GM12878 (cell line): ENCODE data around the gene XPO6. TPM values are rescaled to one million over a fixed set of nuclear protein-coding genes. Genes with fewer than 3 reads are reported as not detected.

ENCODE experiments used
- ATAC-seq: fragments of 200-7000 bp; cut with Tn5 transposase; 3 replicates; pipeline ENCODE4 v1.9.1; 2020; ENCODE audit warnings: mild to moderate bottlenecking, moderate library complexity
- BruUV-seq: library from RNA; stranded (reverse); fragments of 400-500 nt; replicated peaks from 2 replicates; lab custom pipeline; 2021; lab: Mats Ljungman, UMichigan
- CTCF ChIA-PET: fragments of 300-600 bp; sonication (Branson Sonifier 250); formaldehyde crosslinking; extraction: SDS; loops from one replicate; lab custom pipeline; 2021; ENCODE audit warnings: inconsistent platforms; lab: Yijun Ruan, JAX
- POLR2A ChIA-PET: fragments of 350-600 bp; formaldehyde crosslinking; extraction: SDS; loops from one replicate; lab custom pipeline; 2021; ENCODE audit warnings: inconsistent platforms; lab: Charles Lee
- RAD21 ChIA-PET: fragments of 300-600 bp; sonication (Branson Sonifier 250); formaldehyde crosslinking; loops from one replicate; lab custom pipeline; 2023; ENCODE audit warnings: antibody characterized with exemption; ENCODE audit not compliant: unreplicated experiment; lab: Charles Lee
- SMC1A ChIA-PET: fragments of 300-600 bp; sonication (Branson Sonifier 250); formaldehyde crosslinking; loops from one replicate; lab custom pipeline; 2023; ENCODE audit not compliant: unreplicated experiment, uncharacterized antibody; lab: Charles Lee
- DNase-seq: peaks from one replicate; pipeline ENCODE4 v3.0.0-alpha.2; 2011; ENCODE audit warnings: low read depth, low spot score
- FAIRE-seq: peaks from 3 replicates; lab custom pipeline; 2011; peaks lifted over from hg19 to GRCh38; lab: Jason Lieb, UNC
- H2AFZ ChIP-seq: 2 replicates; pipeline ENCODE4 v1.6.0; 2011; ENCODE audit warnings: low read depth, low read length, control low read depth; ENCODE audit not compliant: control insufficient read depth
- H3K27ac ChIP-seq: 2 replicates; pipeline ENCODE4 v1.5.1; 2011; ENCODE audit warnings: control low read depth; ENCODE audit not compliant: control insufficient read depth, insufficient read depth
- H3K27me3 ChIP-seq, 2 experiments: replicated peaks in 1 of 2; 2 replicates each; pipeline versions ENCODE4 v1.6.0 to v1.6.1; 2011; ENCODE audit warnings: low read length in 1 of 2; ENCODE audit not compliant: control insufficient read depth in 2 of 2, insufficient read depth in 2 of 2
- H3K36me3 ChIP-seq, 2 experiments: 2 replicates each; pipeline ENCODE4 v1.5.1; 2011; ENCODE audit warnings: low read length in 1 of 2; ENCODE audit not compliant: control insufficient read depth in 2 of 2, insufficient read depth in 2 of 2
- H3K4me1 ChIP-seq: 2 replicates; pipeline ENCODE4 v1.6.1; 2011; ENCODE audit warnings: mild to moderate bottlenecking, low read length, moderate library complexity, mixed read lengths; ENCODE audit not compliant: control insufficient read depth, insufficient read depth
- H3K4me2 ChIP-seq: 2 replicates; pipeline ENCODE4 v1.6.0; 2011; ENCODE audit warnings: control low read depth; ENCODE audit not compliant: control insufficient read depth, insufficient read depth
- H3K4me3 ChIP-seq: fragments of 200-600 bp; sonication (generic); 2 replicates; pipeline ENCODE4 v1.5.1; 2016
- H3K79me2 ChIP-seq: 2 replicates; pipeline ENCODE4 v1.6.0; 2011; ENCODE audit warnings: low read length; ENCODE audit not compliant: control insufficient read depth, insufficient read depth
- H3K9ac ChIP-seq: 2 replicates; pipeline ENCODE4 v1.8.0; 2011; ENCODE audit warnings: low read length, control low read depth, mixed read lengths; ENCODE audit not compliant: control insufficient read depth, insufficient read depth
- H3K9me3 ChIP-seq: replicated peaks from 3 replicates; pipeline ENCODE4 v1.5.1; 2011; ENCODE audit warnings: mild to moderate bottlenecking, low read length; ENCODE audit not compliant: control insufficient read depth, insufficient read depth
- H4K20me1 ChIP-seq: 2 replicates; pipeline ENCODE4 v1.6.0; 2011; ENCODE audit not compliant: control insufficient read depth, insufficient read depth
- CEBPB ChIP-seq, 2 experiments: fragments of 150-350 bp in 1 of 2; IDR thresholded peaks; 2 replicates each; pipeline ENCODE4 v1.6.1; 2012 to 2014; ENCODE audit warnings: low read depth in 2 of 2, low read length in 2 of 2, borderline replicate concordance in 1 of 2, inconsistent platforms in 1 of 2
- CHD2 ChIP-seq: IDR thresholded peaks from 2 replicates; pipeline ENCODE4 v1.6.1; 2011; ENCODE audit warnings: low read depth, low read length, improper control_type of control experiment, borderline replicate concordance
- EGR1 ChIP-seq, 2 experiments: IDR thresholded peaks; 1 replicate in 1 of 2; 2 replicates in 1 of 2; pipeline ENCODE4 v1.6.1; 2011 to 2012; ENCODE audit warnings: low read depth in 2 of 2, low read length in 2 of 2, borderline replicate concordance in 1 of 2, mild to moderate bottlenecking in 1 of 2, moderate library complexity in 1 of 2
- FOXK2 ChIP-seq: fragments of 450-650 bp; IDR thresholded peaks from 2 replicates; pipeline ENCODE4 v1.6.1; 2017; ENCODE audit warnings: mild to moderate bottlenecking, moderate library complexity
- KDM1A ChIP-seq: fragments of 200-600 bp; sonication (generic); IDR thresholded peaks from 2 replicates; pipeline ENCODE4 v1.6.1; 2016; ENCODE audit warnings: borderline replicate concordance
- MEF2B ChIP-seq: fragments of 450-650 bp; IDR thresholded peaks from 2 replicates; pipeline ENCODE4 v1.6.1; 2018; ENCODE audit warnings: mild to moderate bottlenecking, moderate library complexity; ENCODE audit not compliant: partially characterized antibody, poor library complexity, severe bottlenecking
- RELA ChIP-seq: fragments of 450-650 bp; IDR thresholded peaks from 2 replicates; pipeline ENCODE4 v1.8.0; 2014; ENCODE audit warnings: borderline replicate concordance; ENCODE audit not compliant: partially characterized antibody
- SIX5 ChIP-seq: IDR thresholded peaks from 2 replicates; pipeline ENCODE4 v1.6.1; 2011; ENCODE audit warnings: mild to moderate bottlenecking, low read depth, low read length, moderate library complexity; ENCODE audit not compliant: severe bottlenecking
- SUZ12 ChIP-seq: fragments of 200-600 bp; sonication (generic); IDR thresholded peaks from one replicate; pipeline ENCODE4 v1.6.1; 2018; ENCODE audit warnings: antibody characterized with exemption, mild to moderate bottlenecking; ENCODE audit not compliant: unreplicated experiment
- WGBS: methylation state at CpG from one replicate; pipeline ENCODE4 v1.1.6; 2016; ENCODE audit warnings: low lambda C conversion rate; ENCODE audit not compliant: insufficient replicate concordance, insufficient coverage; ENCODE audit errors: missing lambda C conversion rate; 5-methylcytosine and 5-hydroxymethylcytosine counted together
- in situ Hi-C: fragments of 300-500 bp; cut with MboI; formaldehyde crosslinking; loops from 9 replicates; pipeline ENCODE4 v1.14.3; 2018; ENCODE audit warnings: mixed read lengths
- intact Hi-C: fragments of 100-400 bp; cut with micrococcal nuclease; formaldehyde crosslinking; loops from one replicate; pipeline ENCODE4 v1.14.2; 2022; ENCODE audit not compliant: unreplicated experiment
- polyA plus RNA-seq, 11 experiments: library from polyadenylated mRNA; depleted of rRNA in 4 of 11; unstranded in 6 of 11; stranded (reverse) in 5 of 11; fragments of >200 nt; fragmentation: Nextera tagmentation in 4 of 11; fragmentation: Illumina TruSeq in 1 of 11; extraction: Ambion mirVana in 4 of 11; extraction: Trizol in 1 of 11; gene quantifications; 1 replicate in 1 of 11; 2 replicates in 10 of 11; pipeline versions ENCODE4 v1.2.1 to v1.2.3, GENCODE V29; 2011 to 2016; ENCODE audit warnings: inconsistent platforms in 2 of 11, missing spikeins in 2 of 11, low read depth in 1 of 11
- total RNA-seq, 4 experiments: library from RNA; depleted of rRNA in 3 of 4; stranded (reverse); fragments of >200 nt in 3 of 4; fragmentation: Illumina TruSeq in 1 of 4; extraction: Trizol in 1 of 4; gene quantifications; 2 replicates each; pipeline versions ENCODE4 v1.2.1 to v1.2.3, GENCODE V29; 2013 to 2021
- TF ChIP-seq, protein P1 (sequence below): IDR thresholded peaks from 2 replicates; pipeline ENCODE4 v1.6.1; 2011; ENCODE audit warnings: borderline replicate concordance, low read depth, mild to moderate bottlenecking, moderate library complexity, mixed read lengths, low read length; ENCODE audit not compliant: insufficient read depth; ENCODE audit errors: extremely low read length
- TF ChIP-seq, protein P2 (sequence below): fragments of 450-650 bp; IDR thresholded peaks from 2 replicates; pipeline ENCODE4 v1.6.1; 2016; ENCODE audit warnings: mild to moderate bottlenecking

XPO6 gene
- total and polyA plus RNA-seq, 10 of the 15 experiments (the other 5 are each of a cell fraction or from before 2014, with no cell fraction given) = 9.9 to 246 (median 110) TPM

DNA sequence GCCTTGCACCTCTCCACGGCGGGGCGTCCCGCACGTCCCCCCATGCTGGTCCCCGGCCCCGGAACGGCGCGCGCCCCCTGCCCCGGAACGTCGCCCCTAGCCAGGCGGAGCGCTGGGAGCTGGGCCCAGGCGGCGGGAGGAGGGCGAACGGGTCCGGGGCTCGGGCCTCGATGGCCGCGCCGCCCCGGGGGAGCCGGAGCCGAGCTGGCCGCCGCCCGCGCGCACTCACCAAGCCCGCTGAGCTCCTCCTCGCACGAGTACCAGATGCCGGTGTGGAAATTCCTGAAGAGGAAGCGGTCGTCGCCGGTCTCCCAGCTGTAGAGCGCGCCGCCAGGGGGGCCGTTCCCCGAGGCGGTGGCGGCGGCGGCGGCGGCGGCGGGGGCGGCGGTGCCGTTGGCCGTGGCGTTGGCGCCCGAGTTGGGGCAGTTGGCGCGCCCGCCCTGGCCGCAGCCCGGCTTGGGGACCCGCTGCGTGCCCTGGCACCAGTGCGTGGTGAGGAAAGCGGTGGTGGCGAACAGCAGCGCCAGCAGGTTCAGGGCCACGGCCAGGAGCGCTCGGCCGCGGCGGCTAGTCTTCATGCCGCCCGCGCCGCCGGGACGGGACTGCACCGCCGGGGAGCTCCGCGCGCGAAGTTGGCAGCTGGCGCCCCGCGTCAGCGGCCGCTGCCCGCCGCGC, 148.8 kb downstream of the XPO6 start:
- Histone ChIP-seq H3K9me3 (no peaks in the 10 kb centered on the region), H2AFZ (no peak overlapping the region), H3K9ac (no peak overlapping the region), H3K27me3 (peaks cover 7 to 11% of the 10 kb centered on the region in 2 experiments; a peak in 3 of 4 replicates), H3K4me1 (no peaks in the 10 kb centered on the region), H3K36me3 (no peaks in the 10 kb centered on the region), H4K20me1 (no peaks in the 10 kb centered on the region), H3K4me2 (no peak overlapping the region), H3K4me3 (no peak overlapping the region), H3K27ac (no peak overlapping the region), H3K79me2 (no peaks in the 10 kb centered on the region)
- DNase-seq = no peak
- SMC1A ChIA-PET = no interaction called here
- no peak for FAIRE-seq
- RAD21 ChIA-PET = no interaction called here
- CTCF ChIA-PET = no interaction called here
- peak; percentile 93 for TF ChIP-seq SUZ12
- TF ChIP-seq EGR1 (IDR thresholded peaks at IDR 0.05; ENCODE audit: borderline replicate concordance in 1 of 2, low read depth in 2 of 2, low read length in 2 of 2) = no peak
- intact Hi-C loops (no loop called here), in situ Hi-C loops (loop anchor here (25.0 kb wide), 1 partner anchor 426 kb away; no protein-coding TSS in a partner anchor)
- POLR2A ChIA-PET = no interaction called here
- ATAC-seq = no peak
- no TSS peak for BruUV-seq
- 3% methylated on average over 41 of the region's 99 CpGs for WGBS

DNA sequence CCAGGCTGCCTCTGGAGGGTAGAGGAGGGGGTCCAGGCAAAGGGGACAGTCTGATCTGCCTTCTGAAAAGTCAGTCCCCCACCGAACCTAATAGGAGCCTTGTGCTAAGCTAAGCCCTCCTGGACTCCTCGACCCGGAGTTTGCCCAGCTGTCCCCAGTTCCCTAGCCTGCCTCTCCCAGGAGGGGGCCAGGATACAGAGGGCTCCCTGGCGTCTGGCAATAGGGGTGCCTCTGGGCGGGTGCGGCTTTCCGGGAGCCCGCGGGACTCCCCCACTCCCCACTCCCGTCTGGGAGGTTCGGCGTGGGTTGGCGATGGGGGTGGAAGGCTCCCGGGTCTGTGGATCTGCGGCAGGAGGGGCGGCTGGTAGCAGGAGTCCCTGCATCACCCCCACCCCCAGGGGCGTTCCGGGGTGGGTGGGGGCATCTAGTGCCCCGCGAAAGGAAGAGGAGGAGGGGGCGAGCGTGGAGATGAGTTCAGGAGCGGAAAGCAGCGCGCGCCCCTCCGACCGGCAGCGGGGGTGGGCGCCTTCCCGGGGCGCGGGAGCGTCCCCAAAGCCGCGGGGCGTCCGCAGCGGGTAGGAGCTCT, 149.4 kb downstream of the XPO6 start:
- no TSS peak for BruUV-seq
- no peaks in the 10 kb centered on the region for H3K9me3 ChIP-seq
- ATAC-seq (no peak), DNase-seq (no peak), FAIRE-seq (no peak)
- no peak overlapping the region for H3K9ac ChIP-seq
- intact Hi-C loops (no loop called here), in situ Hi-C loops (loop anchor here (25.0 kb wide), 1 partner anchor 425 kb away; no protein-coding TSS in a partner anchor)
- WGBS = 24% methylated on average over 27 of the region's 39 CpGs
- no peaks in the 10 kb centered on the region for H3K36me3 ChIP-seq
- no peaks in the 10 kb centered on the region for H4K20me1 ChIP-seq
- H3K4me1 ChIP-seq = no peaks in the 10 kb centered on the region
- RAD21 ChIA-PET = interaction anchor here (0.6 kb wide), 1 partner anchor 453 kb away, joined by 3 read pairs; no protein-coding TSS in a partner anchor
- no peak overlapping the region for H3K4me3 ChIP-seq
- peaks cover 7 to 11% of the 10 kb centered on the region in 2 experiments; a peak in 3 of 4 replicates for H3K27me3 ChIP-seq
- H2AFZ ChIP-seq = no peak overlapping the region
- POLR2A ChIA-PET = no interaction called here
- no peak overlapping the region for H3K27ac ChIP-seq
- no peaks in the 10 kb centered on the region for H3K79me2 ChIP-seq
- SMC1A ChIA-PET = interaction anchor here (0.6 kb wide), 1 partner anchor 148 kb away, joined by 4 read pairs; no protein-coding TSS in a partner anchor
- CTCF ChIA-PET = no interaction called here
- H3K4me2 ChIP-seq = no peak overlapping the region
- TF ChIP-seq SIX5 = no peak
- TF ChIP-seq, protein P1, sequence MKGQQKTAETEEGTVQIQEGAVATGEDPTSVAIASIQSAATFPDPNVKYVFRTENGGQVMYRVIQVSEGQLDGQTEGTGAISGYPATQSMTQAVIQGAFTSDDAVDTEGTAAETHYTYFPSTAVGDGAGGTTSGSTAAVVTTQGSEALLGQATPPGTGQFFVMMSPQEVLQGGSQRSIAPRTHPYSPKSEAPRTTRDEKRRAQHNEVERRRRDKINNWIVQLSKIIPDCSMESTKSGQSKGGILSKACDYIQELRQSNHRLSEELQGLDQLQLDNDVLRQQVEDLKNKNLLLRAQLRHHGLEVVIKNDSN = no peak
- no peak for TF ChIP-seq RELA
- TF ChIP-seq CHD2 = no peak
- TF ChIP-seq, protein P2, sequence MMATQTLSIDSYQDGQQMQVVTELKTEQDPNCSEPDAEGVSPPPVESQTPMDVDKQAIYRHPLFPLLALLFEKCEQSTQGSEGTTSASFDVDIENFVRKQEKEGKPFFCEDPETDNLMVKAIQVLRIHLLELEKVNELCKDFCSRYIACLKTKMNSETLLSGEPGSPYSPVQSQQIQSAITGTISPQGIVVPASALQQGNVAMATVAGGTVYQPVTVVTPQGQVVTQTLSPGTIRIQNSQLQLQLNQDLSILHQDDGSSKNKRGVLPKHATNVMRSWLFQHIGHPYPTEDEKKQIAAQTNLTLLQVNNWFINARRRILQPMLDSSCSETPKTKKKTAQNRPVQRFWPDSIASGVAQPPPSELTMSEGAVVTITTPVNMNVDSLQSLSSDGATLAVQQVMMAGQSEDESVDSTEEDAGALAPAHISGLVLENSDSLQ = no peak
- no peak for TF ChIP-seq MEF2B
- no peak for TF ChIP-seq EGR1 (IDR thresholded peaks at IDR 0.05; ENCODE audit: borderline replicate concordance in 1 of 2, low read depth in 2 of 2, low read length in 2 of 2)
- TF ChIP-seq CEBPB (IDR thresholded peaks at IDR 0.05; ENCODE audit: borderline replicate concordance in 1 of 2, low read depth in 2 of 2, low read length in 2 of 2) = no peak
- no peak for TF ChIP-seq KDM1A
- no peak for TF ChIP-seq FOXK2
